GM18505 (cell line): Measurements from ENCODE around the gene LZTFL1.

Experiments used
- ATAC-seq: cut with Tn5 transposase; IDR thresholded peaks from one replicate; pipeline ENCODE4 v1.9.1; 2021; ENCODE audit not compliant: unreplicated experiment
- POLR2A ChIP-seq: IDR thresholded peaks from 4 replicates; pipeline ENCODE4 v1.6.1; 2011; ENCODE audit warnings: borderline replicate concordance; ENCODE audit not compliant: insufficient read depth, insufficient read length; ENCODE audit errors: extremely low read depth

Gene LZTFL1

GRCh38 chr3:45777111-45777745 lies 64.7 kb downstream of the LZTFL1 start:
- no peak for TF ChIP-seq POLR2A
- no peak for ATAC-seq

- TF ChIP-seq POLR2A, result no peak
- no peak for ATAC-seq
Measured at GRCh38 chr3:45776611-45777010, 65.3 kb downstream of the LZTFL1 start.

DNA sequence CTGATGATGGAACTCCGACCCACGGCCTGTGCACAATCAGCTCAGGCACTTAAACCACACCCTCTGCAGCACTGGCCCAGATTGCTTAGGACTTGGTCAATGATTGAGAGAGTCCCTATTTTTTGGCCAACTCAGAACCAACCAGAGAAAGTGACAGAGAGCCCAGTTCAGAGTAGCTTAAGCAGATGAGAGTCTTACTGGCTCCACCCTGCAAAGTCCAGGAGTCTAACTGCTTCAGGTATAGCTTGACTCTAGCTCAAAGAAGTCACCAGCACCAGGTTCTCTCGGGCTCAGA lies 65.7 kb downstream of the LZTFL1 start:
- ATAC-seq, result no peak
- TF ChIP-seq POLR2A, result no peak

DNA sequence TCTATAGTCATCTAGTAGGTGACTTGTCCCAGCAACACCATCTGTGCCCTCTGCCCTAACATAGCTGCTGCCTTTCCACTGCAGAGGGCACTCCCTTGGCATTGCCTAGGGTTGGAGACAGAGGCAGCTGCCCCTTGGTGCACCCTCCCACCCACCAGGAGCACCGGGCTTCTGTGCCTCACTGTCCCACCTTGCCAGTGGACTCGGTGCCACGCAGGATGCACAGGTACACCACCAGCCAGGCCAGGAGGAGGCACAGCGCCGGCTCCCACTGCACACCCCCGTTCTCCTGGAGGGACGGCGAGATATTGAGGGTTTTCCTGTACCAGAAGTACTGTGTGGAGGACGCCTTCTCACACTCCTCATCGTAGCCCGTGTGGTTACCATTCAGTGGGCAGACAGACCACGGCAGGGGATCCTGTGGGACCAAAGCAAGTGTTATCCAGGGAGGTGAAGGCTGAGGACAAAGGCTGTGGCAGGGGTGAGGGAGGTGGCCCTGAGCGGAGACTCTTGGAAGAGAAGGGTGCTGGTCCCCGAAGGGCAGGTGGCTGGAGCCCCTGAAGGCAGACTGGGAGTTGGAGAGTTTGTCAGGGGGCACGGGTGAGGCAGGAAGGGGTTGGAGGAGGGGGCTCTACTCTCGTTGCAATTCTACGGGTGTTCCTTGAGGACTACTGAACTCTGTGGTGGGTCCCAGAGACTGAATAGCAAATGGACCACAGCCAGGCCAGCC lies 66.2 kb downstream of the LZTFL1 start:
- no peak for TF ChIP-seq POLR2A
- ATAC-seq, result no peak

- no peak for TF ChIP-seq POLR2A
- ATAC-seq, result no peak
Measured at GRCh38 chr3:45774581-45775521, 67.1 kb downstream of the LZTFL1 start.

DNA sequence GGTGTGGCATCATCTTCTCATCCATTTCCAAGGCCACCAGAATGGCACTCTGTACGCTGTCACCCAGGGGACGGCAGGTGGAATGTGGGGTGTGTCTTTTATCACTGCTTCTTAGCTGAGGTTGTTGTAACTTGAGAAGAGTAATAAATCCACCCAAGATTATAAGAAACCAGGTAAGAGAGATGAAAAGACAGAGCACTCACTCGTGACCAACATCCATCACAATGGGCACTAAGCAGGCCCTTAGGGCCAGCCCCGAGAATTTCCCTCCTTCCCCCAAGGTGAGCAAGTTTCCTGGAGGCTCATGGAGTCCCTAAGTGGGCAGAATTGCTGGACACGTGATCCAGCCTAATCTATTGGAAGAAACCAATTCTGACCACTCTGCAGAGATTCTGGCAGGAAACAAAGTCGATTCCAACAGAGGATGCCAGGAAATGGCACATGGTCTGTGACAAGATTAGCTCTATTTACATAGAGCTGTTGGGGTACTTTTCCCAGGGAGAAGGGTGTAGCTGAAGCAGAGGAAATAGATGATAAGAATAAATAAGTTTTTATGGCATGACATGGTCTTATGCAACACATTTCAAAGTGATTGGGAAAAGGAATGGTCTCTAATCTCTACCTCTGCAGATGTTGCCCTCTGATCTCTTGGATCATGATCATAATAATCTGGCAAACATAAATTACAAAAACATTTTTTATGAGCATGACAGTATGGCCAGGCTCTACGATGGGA lies 68.0 kb downstream of the LZTFL1 start:
- no peak for TF ChIP-seq POLR2A
- ATAC-seq, result no peak
